Body of pancreas (tissue), 4 donors: Measurements from ENCODE around the gene MLEC.

Source experiments
- POLR2A ChIP-seq, 3 donors: fragments of 450-650 bp; IDR thresholded peaks; one replicate each; pipeline ENCODE4 v1.6.1; 2016; ENCODE audit warnings: antibody characterized with exemption in 3 of 3, mild to moderate bottlenecking in 2 of 3
- TF ChIP-seq, protein P1 (sequence below), 7 experiments: fragments of 450-650 bp in 4 of 7; fragments of 200-600 bp in 3 of 7; sonication (generic) in 3 of 7; IDR thresholded peaks; one replicate each; pipeline ENCODE4 v1.5.1; 2016 to 2019; ENCODE audit warnings: antibody characterized with exemption in 7 of 7

GRCh38 chr12:120703311-120703942, 16.5 kb downstream of the MLEC start:
- TF ChIP-seq, protein P1, sequence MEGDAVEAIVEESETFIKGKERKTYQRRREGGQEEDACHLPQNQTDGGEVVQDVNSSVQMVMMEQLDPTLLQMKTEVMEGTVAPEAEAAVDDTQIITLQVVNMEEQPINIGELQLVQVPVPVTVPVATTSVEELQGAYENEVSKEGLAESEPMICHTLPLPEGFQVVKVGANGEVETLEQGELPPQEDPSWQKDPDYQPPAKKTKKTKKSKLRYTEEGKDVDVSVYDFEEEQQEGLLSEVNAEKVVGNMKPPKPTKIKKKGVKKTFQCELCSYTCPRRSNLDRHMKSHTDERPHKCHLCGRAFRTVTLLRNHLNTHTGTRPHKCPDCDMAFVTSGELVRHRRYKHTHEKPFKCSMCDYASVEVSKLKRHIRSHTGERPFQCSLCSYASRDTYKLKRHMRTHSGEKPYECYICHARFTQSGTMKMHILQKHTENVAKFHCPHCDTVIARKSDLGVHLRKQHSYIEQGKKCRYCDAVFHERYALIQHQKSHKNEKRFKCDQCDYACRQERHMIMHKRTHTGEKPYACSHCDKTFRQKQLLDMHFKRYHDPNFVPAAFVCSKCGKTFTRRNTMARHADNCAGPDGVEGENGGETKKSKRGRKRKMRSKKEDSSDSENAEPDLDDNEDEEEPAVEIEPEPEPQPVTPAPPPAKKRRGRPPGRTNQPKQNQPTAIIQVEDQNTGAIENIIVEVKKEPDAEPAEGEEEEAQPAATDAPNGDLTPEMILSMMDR (IDR thresholded peaks at IDR 0.05): no peak
- no peak for TF ChIP-seq POLR2A (IDR thresholded peaks at IDR 0.05)
